ENCODE data around the gene ZBTB38.

ZBTB38 gene

DNA sequence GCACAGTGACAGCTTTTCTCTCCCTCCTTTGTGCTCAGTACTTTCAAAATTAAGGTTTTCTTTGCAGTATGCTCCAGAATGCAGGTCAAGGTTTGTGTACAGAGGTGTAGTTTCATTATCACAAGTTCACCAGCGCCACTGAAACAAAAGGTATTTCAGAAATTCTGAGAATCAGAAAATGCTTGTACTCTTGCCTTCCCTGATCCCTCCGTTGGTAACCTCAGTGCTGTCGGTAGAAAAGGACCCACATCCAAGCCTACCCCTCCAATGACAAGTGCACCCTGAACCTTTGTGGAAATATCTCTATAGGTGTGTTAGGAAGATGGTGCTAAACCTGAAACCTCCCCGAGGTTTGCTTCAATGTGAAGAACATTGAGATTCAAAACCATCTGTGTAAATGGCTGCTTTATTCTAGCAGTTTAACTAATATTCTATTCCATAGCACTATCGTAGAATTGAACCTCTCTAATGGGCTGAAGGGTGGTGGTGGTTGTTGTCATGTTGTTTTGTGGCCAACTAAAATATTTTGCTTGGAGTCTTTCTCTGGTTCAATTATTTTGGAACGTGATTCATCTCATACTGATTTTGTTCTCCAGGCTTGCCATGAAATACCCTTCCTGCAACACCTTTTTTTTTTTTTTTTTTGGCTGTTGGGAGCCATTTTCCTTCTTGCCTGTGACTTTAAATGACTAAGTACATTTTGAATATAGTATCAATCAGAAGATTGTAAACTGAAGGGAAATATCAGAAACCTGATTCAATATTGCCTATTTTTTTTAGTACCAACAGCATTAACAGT, 20.7 kb downstream of the ZBTB38 start:
- in situ Hi-C loops (cut with HindIII; ENCODE audit: low sequenced_read_pairs): no loop called here
- DNase-seq (ENCODE audit: low read depth, low spot score): peak; percentile 61
- TF ChIP-seq, protein P1, sequence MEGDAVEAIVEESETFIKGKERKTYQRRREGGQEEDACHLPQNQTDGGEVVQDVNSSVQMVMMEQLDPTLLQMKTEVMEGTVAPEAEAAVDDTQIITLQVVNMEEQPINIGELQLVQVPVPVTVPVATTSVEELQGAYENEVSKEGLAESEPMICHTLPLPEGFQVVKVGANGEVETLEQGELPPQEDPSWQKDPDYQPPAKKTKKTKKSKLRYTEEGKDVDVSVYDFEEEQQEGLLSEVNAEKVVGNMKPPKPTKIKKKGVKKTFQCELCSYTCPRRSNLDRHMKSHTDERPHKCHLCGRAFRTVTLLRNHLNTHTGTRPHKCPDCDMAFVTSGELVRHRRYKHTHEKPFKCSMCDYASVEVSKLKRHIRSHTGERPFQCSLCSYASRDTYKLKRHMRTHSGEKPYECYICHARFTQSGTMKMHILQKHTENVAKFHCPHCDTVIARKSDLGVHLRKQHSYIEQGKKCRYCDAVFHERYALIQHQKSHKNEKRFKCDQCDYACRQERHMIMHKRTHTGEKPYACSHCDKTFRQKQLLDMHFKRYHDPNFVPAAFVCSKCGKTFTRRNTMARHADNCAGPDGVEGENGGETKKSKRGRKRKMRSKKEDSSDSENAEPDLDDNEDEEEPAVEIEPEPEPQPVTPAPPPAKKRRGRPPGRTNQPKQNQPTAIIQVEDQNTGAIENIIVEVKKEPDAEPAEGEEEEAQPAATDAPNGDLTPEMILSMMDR (IDR thresholded peaks at IDR 0.05; ENCODE audit: low read depth, low read length): no peak
- H3K4me3 ChIP-seq (ENCODE audit: low read depth, low read length): no peak overlapping the region

DNA sequence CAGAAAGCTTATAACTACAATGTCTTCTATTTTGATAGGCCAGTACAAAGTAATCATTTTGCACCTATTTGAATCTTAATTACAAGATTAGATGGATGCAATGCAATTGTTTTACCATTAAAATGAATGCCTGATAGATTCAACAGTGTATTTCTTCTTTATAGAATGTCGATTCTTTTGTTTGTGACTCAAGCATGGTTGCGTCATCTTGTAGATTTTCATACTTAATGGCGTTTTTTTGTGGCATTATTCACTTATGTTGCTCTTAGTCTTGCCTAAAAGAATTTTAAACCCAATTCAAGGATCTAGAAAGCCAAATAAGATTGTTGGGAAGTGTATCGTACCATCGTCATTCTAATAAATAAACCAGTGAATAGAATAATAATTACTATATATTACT, 21.4 kb downstream of the ZBTB38 start:
- in situ Hi-C loops (cut with HindIII; ENCODE audit: low sequenced_read_pairs): no loop called here
- TF ChIP-seq, protein P1 (IDR thresholded peaks at IDR 0.05; ENCODE audit: low read depth, low read length): no peak
- DNase-seq (ENCODE audit: low read depth, low spot score): peak; percentile 48
- H3K4me3 ChIP-seq (ENCODE audit: low read depth, low read length): no peak overlapping the region

DNA sequence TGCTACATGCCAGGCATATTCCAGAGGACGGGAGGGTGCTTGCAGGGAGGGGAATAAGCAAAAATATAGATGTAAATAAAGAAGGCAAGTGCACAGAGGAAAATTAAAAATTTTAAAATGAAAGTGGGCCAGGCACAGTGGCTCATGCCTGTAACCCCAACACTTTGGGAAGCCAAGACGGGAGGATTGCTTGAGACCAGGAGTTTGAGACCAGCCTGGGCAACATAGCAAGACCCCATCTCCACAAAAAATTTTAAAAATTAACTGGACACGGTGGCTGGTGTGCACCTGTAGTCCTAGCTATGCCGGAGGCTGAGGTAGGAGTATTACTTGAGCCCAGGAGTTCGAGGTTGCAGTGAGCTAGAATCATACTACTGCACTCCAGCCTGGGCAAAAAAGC, 22.4 kb downstream of the ZBTB38 start:
- H3K4me3 ChIP-seq (ENCODE audit: low read depth, low read length): no peak overlapping the region
- in situ Hi-C loops (cut with HindIII; ENCODE audit: low sequenced_read_pairs): no loop called here
- DNase-seq (ENCODE audit: low read depth, low spot score): no peak
- TF ChIP-seq, protein P1 (IDR thresholded peaks at IDR 0.05; ENCODE audit: low read depth, low read length): no peak

DNA sequence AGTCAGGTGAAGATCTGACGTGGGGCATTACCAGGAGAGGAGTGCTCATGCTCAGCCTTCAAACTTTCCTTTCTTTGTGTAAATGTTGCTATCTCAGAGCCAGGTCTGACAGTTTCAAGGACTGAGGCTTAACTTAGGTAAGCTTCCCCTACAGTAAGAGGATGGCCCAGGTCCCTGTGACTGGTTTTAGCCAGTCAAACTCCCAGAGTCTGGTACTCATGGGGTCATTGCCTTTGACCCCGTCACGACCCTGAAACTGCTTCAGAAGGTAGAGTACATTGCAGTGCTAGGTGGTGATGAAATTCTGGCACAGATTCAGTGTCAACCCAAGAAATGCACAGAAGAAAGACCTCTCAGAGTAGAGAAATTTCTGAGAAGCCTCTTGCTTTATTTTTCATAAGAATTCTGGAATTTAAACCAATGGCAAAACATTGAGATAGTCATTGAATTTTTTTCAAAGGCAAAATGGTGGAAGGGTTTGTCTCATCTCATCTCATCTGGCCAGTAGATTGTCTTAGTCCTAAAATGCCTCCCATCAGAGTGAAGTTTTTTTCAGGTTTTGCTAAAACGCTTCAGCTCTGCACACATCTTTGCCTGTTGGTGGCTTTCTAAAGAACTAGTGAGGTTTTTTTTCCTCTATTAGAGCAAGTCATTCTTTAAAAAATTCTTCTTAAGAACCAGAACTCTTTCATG, 23.1 kb downstream of the ZBTB38 start:
- DNase-seq (ENCODE audit: low read depth, low spot score): no peak
- H3K4me3 ChIP-seq (ENCODE audit: low read depth, low read length): no peak overlapping the region
- TF ChIP-seq, protein P1 (IDR thresholded peaks at IDR 0.05; ENCODE audit: low read depth, low read length): no peak
- in situ Hi-C loops (cut with HindIII; ENCODE audit: low sequenced_read_pairs): no loop called here

DNA sequence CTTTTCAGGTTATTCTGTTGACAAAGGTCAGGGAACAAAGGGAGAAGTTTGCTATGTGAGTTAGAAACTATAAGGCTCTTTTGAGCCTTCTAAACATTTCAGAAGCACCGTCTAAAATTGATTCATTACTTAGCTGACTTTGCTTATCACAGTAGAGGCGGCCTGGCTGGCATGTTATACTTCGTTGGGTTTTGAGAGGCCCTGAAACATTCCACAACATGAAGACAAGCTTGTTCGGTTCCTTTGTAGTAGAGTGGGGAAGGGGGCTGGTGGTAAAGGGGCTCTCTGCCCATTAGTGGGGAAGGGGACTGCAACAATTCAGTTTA, 23.6 kb downstream of the ZBTB38 start:
- DNase-seq (ENCODE audit: low read depth, low spot score): no peak
- in situ Hi-C loops (cut with HindIII; ENCODE audit: low sequenced_read_pairs): no loop called here
- TF ChIP-seq, protein P1 (IDR thresholded peaks at IDR 0.05; ENCODE audit: low read depth, low read length): no peak
- no peak overlapping the region for H3K4me3 ChIP-seq (ENCODE audit: low read depth, low read length)

DNA sequence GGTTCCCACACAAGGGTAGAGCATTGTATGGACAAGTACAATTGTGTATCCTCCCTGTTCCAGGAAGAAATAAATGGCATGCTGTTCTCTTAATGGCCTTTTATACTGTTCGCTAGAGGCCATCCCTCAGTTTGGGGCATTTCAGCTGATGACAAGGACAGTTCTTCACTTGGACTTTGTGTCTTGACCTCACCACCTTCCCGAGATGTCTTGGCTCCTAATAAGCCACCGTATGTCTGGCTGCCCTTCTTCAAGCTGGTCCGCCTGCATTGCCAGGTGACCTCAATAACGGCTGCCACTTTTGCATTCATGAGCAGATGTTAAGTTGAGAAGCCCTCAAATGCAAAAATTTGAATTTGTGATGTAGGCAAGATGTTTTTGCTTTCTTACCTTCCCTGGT, 24.1 kb downstream of the ZBTB38 start:
- no peak overlapping the region for H3K4me3 ChIP-seq (ENCODE audit: low read depth, low read length)
- TF ChIP-seq, protein P1 (IDR thresholded peaks at IDR 0.05; ENCODE audit: low read depth, low read length): no peak
- in situ Hi-C loops (cut with HindIII; ENCODE audit: low sequenced_read_pairs): no loop called here
- no peak for DNase-seq (ENCODE audit: low read depth, low spot score)

Data from astrocyte of the spinal cord (primary cell).